HepG2 (cell line): ENCODE data around the gene IQCB1. TPM values are rescaled to one million over a fixed set of nuclear protein-coding genes. Genes with fewer than 3 reads are reported as not detected.

Source experiments
- ESRRA ChIP-seq: sonication (generic); formaldehyde crosslinking; IDR thresholded peaks from 2 replicates; pipeline ENCODE4 v1.5.1; 2020; ENCODE audit warnings: mild to moderate bottlenecking, low read depth, missing genetic modification reagents
- HDAC1 ChIP-seq: sonication (generic); formaldehyde crosslinking; IDR thresholded peaks from 2 replicates; pipeline ENCODE4 v1.5.1; 2020; ENCODE audit warnings: mild to moderate bottlenecking, missing genetic modification reagents
- LCORL ChIP-seq, 2 experiments: fragments of 450-650 bp in 1 of 2; sonication (generic) in 1 of 2; formaldehyde crosslinking in 1 of 2; IDR thresholded peaks; 2 replicates each; pipeline versions ENCODE4 v1.5.0 to v1.6.1; 2017 to 2020; ENCODE audit warnings: antibody characterized with exemption in 1 of 2, missing genetic modification reagents in 1 of 2
- MED8 ChIP-seq: sonication (generic); formaldehyde crosslinking; IDR thresholded peaks from 2 replicates; pipeline ENCODE4 v1.8.1; 2023; ENCODE audit warnings: mild to moderate bottlenecking, missing genetic modification reagents; ENCODE audit not compliant: insufficient replicate concordance
- MEIS2 ChIP-seq: sonication (generic); formaldehyde crosslinking; IDR thresholded peaks from 2 replicates; pipeline ENCODE4 v1.9.0; 2021; ENCODE audit warnings: mild to moderate bottlenecking, missing genetic modification reagents
- PCBP2 ChIP-seq: fragments of 200-400 bp; formaldehyde crosslinking; optimal IDR thresholded peaks from 2 replicates; pipeline ENCODE3; 2018; ENCODE audit warnings: low read length, low read depth; ENCODE audit not compliant: poor library complexity, severe bottlenecking
- RAD21 ChIP-seq: fragments of 450-650 bp; formaldehyde crosslinking; IDR thresholded peaks from 2 replicates; pipeline ENCODE4 v1.5.0; 2020; ENCODE audit warnings: mild to moderate bottlenecking
- SALL1 ChIP-seq: sonication (generic); formaldehyde crosslinking; IDR thresholded peaks from 2 replicates; pipeline ENCODE4 v1.8.0; 2022; ENCODE audit warnings: mild to moderate bottlenecking, missing genetic modification reagents
- SCMH1 ChIP-seq: sonication (generic); formaldehyde crosslinking; IDR thresholded peaks from 2 replicates; pipeline ENCODE4 v1.9.0; 2021; ENCODE audit warnings: missing genetic modification reagents, mild to moderate bottlenecking, borderline replicate concordance
- XBP1 ChIP-seq: sonication (generic); formaldehyde crosslinking; IDR thresholded peaks from 2 replicates; pipeline ENCODE4 v1.5.0; 2020; ENCODE audit warnings: missing genetic modification reagents
- ZBTB3 ChIP-seq: sonication (generic); formaldehyde crosslinking; IDR thresholded peaks from 2 replicates; pipeline ENCODE4 v1.4.0; 2020; ENCODE audit warnings: low read depth, mild to moderate bottlenecking, moderate library complexity, missing genetic modification reagents, borderline replicate concordance
- ZBTB7A ChIP-seq: sonication (generic); formaldehyde crosslinking; IDR thresholded peaks from 2 replicates; pipeline ENCODE4 v1.8.0; 2022; ENCODE audit warnings: mild to moderate bottlenecking, missing genetic modification reagents
- ZNF75D ChIP-seq: sonication (generic); formaldehyde crosslinking; IDR thresholded peaks from 2 replicates; pipeline ENCODE4 v1.8.1; 2023; ENCODE audit warnings: missing genetic modification reagents, mild to moderate bottlenecking, borderline replicate concordance
- ZSCAN30 ChIP-seq: sonication (generic); formaldehyde crosslinking; IDR thresholded peaks from 2 replicates; pipeline ENCODE4 v1.5.0; 2020; ENCODE audit warnings: mild to moderate bottlenecking, missing genetic modification reagents
- polyA plus RNA-seq, 8 experiments: library from polyadenylated mRNA; depleted of rRNA in 3 of 8; stranded (reverse) in 7 of 8; unstranded in 1 of 8; fragments of >200 nt; fragmentation: Illumina TruSeq in 4 of 8; extraction: Trizol in 4 of 8; gene quantifications; 2 replicates each; pipeline versions ENCODE4 v1.2.1 to v1.2.3, GENCODE V29; 2011 to 2016; ENCODE audit warnings: low read depth in 4 of 8, missing spikeins in 1 of 8, mixed read lengths in 1 of 8; ENCODE audit not compliant: insufficient read depth in 1 of 8
- total RNA-seq, 5 experiments: library from RNA; depleted of rRNA; stranded (reverse); fragments of >200 nt; fragmentation: Illumina TruSeq; extraction: Trizol; gene quantifications; 2 replicates each; pipeline ENCODE4 v1.2.3, GENCODE V29; 2016; ENCODE audit warnings: low read depth in 1 of 5
- TF ChIP-seq, protein P1 (sequence below): sonication (generic); formaldehyde crosslinking; IDR thresholded peaks from 2 replicates; pipeline ENCODE4 v1.4.0; 2020; ENCODE audit warnings: missing genetic modification reagents
- TF ChIP-seq, protein P2 (sequence below): sonication (generic); formaldehyde crosslinking; IDR thresholded peaks from 2 replicates; pipeline ENCODE4 v1.5.1; 2020; ENCODE audit warnings: missing genetic modification reagents, mild to moderate bottlenecking, borderline replicate concordance
- TF ChIP-seq, protein P3 (sequence below): sonication (generic); formaldehyde crosslinking; IDR thresholded peaks from 2 replicates; pipeline ENCODE4 v1.8.0; 2022; ENCODE audit warnings: mild to moderate bottlenecking, missing genetic modification reagents
- TF ChIP-seq, protein P4 (sequence below): sonication (generic); formaldehyde crosslinking; IDR thresholded peaks from 2 replicates; pipeline ENCODE4 v1.5.0; 2020; ENCODE audit warnings: mild to moderate bottlenecking, missing genetic modification reagents
- TF ChIP-seq, protein P5 (sequence below): sonication (generic); formaldehyde crosslinking; IDR thresholded peaks from 2 replicates; pipeline ENCODE4 v1.4.0; 2020; ENCODE audit warnings: mild to moderate bottlenecking, missing genetic modification reagents

The IQCB1 gene
- total and polyA plus RNA-seq, 2 of the 13 experiments (the other 11 are each of a cell fraction or from before 2014, with no cell fraction given) = 18.0 to 41.4 TPM

DNA sequence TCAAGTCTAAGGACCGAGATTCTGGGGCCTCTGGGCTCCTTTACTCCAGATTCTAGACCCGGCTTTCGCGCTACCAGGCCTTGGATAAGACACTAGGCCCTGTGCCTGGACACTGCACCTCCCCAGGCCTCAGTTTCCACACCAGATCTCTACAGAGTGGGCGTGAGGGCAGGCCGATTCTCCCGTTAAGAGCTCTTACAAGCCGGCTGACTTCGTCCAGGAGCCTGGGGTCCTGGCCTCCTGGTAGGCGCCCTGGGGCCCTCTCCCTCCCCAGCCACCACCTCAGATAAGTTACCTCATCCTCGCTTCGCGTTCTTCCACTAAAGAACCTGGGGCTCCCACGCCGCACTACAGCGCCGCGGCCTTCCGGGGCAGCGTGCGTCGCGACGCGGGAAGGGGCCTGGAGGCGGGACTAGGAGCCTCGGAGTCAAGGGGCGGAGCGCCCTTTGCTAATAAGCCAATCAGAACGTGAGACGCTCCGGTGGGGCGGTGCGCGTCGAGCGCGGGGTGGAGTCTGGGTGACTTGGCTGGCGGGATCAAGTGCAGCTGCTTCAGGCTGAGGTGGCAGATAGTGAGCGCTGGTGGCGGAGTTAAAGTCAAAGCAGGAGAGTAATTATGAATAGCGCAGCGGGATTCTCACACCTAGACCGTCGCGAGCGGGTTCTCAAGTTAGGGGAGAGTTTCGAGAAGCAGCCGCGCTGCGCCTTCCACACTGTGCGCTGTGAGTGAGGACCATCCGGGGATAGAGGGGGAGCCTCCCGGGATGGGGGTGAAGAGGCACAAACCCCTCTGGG, at the start of gene IQCB1, which contains the start of gene EAF2 (continued):
- TF ChIP-seq SALL1 (CRISPR knock-in tag) = peak; percentile 73
- TF ChIP-seq, protein P1, sequence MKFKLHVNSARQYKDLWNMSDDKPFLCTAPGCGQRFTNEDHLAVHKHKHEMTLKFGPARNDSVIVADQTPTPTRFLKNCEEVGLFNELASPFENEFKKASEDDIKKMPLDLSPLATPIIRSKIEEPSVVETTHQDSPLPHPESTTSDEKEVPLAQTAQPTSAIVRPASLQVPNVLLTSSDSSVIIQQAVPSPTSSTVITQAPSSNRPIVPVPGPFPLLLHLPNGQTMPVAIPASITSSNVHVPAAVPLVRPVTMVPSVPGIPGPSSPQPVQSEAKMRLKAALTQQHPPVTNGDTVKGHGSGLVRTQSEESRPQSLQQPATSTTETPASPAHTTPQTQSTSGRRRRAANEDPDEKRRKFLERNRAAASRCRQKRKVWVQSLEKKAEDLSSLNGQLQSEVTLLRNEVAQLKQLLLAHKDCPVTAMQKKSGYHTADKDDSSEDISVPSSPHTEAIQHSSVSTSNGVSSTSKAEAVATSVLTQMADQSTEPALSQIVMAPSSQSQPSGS (CRISPR knock-in tag) = peak; percentile 38; the same call in 1 of the 2 replicates
- TF ChIP-seq, protein P2, sequence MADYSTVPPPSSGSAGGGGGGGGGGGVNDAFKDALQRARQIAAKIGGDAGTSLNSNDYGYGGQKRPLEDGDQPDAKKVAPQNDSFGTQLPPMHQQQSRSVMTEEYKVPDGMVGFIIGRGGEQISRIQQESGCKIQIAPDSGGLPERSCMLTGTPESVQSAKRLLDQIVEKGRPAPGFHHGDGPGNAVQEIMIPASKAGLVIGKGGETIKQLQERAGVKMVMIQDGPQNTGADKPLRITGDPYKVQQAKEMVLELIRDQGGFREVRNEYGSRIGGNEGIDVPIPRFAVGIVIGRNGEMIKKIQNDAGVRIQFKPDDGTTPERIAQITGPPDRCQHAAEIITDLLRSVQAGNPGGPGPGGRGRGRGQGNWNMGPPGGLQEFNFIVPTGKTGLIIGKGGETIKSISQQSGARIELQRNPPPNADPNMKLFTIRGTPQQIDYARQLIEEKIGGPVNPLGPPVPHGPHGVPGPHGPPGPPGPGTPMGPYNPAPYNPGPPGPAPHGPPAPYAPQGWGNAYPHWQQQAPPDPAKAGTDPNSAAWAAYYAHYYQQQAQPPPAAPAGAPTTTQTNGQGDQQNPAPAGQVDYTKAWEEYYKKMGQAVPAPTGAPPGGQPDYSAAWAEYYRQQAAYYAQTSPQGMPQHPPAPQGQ (CRISPR knock-in tag) = no peak
- no peak for TF ChIP-seq PCBP2
- TF ChIP-seq RAD21 (CRISPR knock-in tag) = no peak
- 0 out of 2 replicates have a peak, but pooled peaks have one; percentile 33 for TF ChIP-seq ZBTB3 (CRISPR knock-in tag)
- TF ChIP-seq ZBTB7A (CRISPR knock-in tag) = no peak
- TF ChIP-seq, protein P3, sequence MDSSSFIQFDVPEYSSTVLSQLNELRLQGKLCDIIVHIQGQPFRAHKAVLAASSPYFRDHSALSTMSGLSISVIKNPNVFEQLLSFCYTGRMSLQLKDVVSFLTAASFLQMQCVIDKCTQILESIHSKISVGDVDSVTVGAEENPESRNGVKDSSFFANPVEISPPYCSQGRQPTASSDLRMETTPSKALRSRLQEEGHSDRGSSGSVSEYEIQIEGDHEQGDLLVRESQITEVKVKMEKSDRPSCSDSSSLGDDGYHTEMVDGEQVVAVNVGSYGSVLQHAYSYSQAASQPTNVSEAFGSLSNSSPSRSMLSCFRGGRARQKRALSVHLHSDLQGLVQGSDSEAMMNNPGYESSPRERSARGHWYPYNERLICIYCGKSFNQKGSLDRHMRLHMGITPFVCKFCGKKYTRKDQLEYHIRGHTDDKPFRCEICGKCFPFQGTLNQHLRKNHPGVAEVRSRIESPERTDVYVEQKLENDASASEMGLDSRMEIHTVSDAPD (CRISPR knock-in tag) = no peak
- 0 out of 2 replicates have a peak, but pooled peaks have one; percentile 3 for TF ChIP-seq MEIS2 (CRISPR knock-in tag)
- TF ChIP-seq, protein P4, sequence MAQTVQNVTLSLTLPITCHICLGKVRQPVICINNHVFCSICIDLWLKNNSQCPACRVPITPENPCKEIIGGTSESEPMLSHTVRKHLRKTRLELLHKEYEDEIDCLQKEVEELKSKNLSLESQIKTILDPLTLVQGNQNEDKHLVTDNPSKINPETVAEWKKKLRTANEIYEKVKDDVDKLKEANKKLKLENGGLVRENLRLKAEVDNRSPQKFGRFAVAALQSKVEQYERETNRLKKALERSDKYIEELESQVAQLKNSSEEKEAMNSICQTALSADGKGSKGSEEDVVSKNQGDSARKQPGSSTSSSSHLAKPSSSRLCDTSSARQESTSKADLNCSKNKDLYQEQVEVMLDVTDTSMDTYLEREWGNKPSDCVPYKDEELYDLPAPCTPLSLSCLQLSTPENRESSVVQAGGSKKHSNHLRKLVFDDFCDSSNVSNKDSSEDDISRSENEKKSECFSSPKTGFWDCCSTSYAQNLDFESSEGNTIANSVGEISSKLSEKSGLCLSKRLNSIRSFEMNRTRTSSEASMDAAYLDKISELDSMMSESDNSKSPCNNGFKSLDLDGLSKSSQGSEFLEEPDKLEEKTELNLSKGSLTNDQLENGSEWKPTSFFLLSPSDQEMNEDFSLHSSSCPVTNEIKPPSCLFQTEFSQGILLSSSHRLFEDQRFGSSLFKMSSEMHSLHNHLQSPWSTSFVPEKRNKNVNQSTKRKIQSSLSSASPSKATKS = no peak
- TF ChIP-seq LCORL (IDR thresholded peaks at IDR 0.05) = no peak
- 0 out of 2 replicates have a peak, but pooled peaks have one; percentile 38 for TF ChIP-seq LCORL (CRISPR knock-in tag; IDR thresholded peaks at IDR 0.05)
- no peak for TF ChIP-seq ESRRA (CRISPR knock-in tag)
- TF ChIP-seq MED8 (CRISPR knock-in tag) = no peak
- no peak; the same call in 1 of the 2 replicates for TF ChIP-seq ZSCAN30 (CRISPR knock-in tag)
- TF ChIP-seq, protein P5, sequence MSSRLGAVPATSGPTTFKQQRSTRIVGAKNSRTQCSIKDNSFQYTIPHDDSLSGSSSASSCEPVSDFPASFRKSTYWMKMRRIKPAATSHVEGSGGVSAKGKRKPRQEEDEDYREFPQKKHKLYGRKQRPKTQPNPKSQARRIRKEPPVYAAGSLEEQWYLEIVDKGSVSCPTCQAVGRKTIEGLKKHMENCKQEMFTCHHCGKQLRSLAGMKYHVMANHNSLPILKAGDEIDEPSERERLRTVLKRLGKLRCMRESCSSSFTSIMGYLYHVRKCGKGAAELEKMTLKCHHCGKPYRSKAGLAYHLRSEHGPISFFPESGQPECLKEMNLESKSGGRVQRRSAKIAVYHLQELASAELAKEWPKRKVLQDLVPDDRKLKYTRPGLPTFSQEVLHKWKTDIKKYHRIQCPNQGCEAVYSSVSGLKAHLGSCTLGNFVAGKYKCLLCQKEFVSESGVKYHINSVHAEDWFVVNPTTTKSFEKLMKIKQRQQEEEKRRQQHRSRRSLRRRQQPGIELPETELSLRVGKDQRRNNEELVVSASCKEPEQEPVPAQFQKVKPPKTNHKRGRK (CRISPR knock-in tag) = no peak
- no peak for TF ChIP-seq SCMH1 (CRISPR knock-in tag)
- TF ChIP-seq ZNF75D (CRISPR knock-in tag) = no peak
- TF ChIP-seq HDAC1 (CRISPR knock-in tag) = peak; percentile 81
- peak; percentile 52; the same call in 1 of the 2 replicates for TF ChIP-seq XBP1 (CRISPR knock-in tag)
